ENCODE measurements around the gene GALNT9. TPM values are rescaled to one million over a fixed set of nuclear protein-coding genes. Genes with fewer than 3 reads are reported as not detected.
A peak's percentile ranks its signal among the peaks of the same experiment; 100 is the strongest.

Gene GALNT9
- total and polyA plus RNA-seq, 7 experiments from 2014 or later: not detected

GRCh38 chr12:132146772-132147422 is 182.5 kb downstream of the GALNT9 start:
- peak overlapping the region in 4 of 10 donors; percentile 17 to 90 (median 90) for H3K4me3 Mint-ChIP-seq
- Histone ChIP-seq H3K27ac (ENCODE audit: low read depth, low read length) (no peak overlapping the region), H3K4me1 (ENCODE audit: control insufficient read depth in 2 of 2, insufficient read depth in 2 of 2, low read length in 2 of 2) (peaks cover 21 to 23% of the 10 kb centered on the region in 2 donors), H3K36me3 (ENCODE audit: control insufficient read depth in 2 of 3, insufficient read depth in 3 of 3, low read length in 3 of 3) (peaks cover 0 to 57% (median 0%) of the 10 kb centered on the region in 3 experiments), H3K9me3 (ENCODE audit: control insufficient read depth in 2 of 3, low read length in 3 of 3) (no peaks in the 10 kb centered on the region), H3K4me3 (ENCODE audit: low read length) (no peak overlapping the region), H3K27me3 (ENCODE audit: control insufficient read depth in 2 of 2, insufficient read depth in 2 of 2, low read length in 2 of 2) (no peaks in the 10 kb centered on the region)
- ChIA-PET POLR2A (no interaction called here), CTCF (interaction anchor here (0.6 kb wide), 1 partner anchor 14 kb away, joined by 3 read pairs; no protein-coding TSS in a partner anchor)
- intact Hi-C loops (cut with micrococcal nuclease): no loop called here
- H3K27ac Mint-ChIP-seq: peak overlapping the region in 4 of 9 donors; percentile 12 to 90 (median 62)
- peaks cover 0 to 4% (median 0%) of the 10 kb centered on the region in 11 donors for H3K9me3 Mint-ChIP-seq
- DNase-seq (no peak), ATAC-seq (no peak)
- peaks cover 0 to 2% (median 0%) of the 10 kb centered on the region in 5 donors for H3K27me3 Mint-ChIP-seq
- peaks cover 21 to 38% (median 29%) of the 10 kb centered on the region in 7 donors for H3K4me1 Mint-ChIP-seq
- peaks cover 0 to 6% (median 0%) of the 10 kb centered on the region in 5 donors for H3K36me3 Mint-ChIP-seq

Other genes with a start within 250 kb of the GALNT9 start
- 10 to 100 TPM; 33.2 to 54.8 (median 50.6) TPM for gene DDX51, start 185.3 kb downstream of the GALNT9 start, total RNA-seq
- gene DDX51, start 185.3 kb downstream of the GALNT9 start, polyA plus RNA-seq: 10 to 100 TPM in 1 of 2 donors, 1 to 10 TPM in 1; 8.8 to 15.6 TPM
- 10 to 100 TPM; 19.3 to 27.1 (median 21.1) TPM for gene NOC4L, start 185.1 kb downstream of the GALNT9 start, total RNA-seq
- gene NOC4L, start 185.1 kb downstream of the GALNT9 start, polyA plus RNA-seq: 10 to 100 TPM; 16.9 to 29.0 TPM
- 100 to 1,000 TPM in 2 of 5 experiments, 10 to 100 TPM in 3; 56.3 to 105 (median 93.0) TPM for gene FBRSL1, start 160.6 kb upstream of the GALNT9 start, total RNA-seq
- gene FBRSL1, start 160.6 kb upstream of the GALNT9 start, polyA plus RNA-seq: under 1 TPM; 0.77 to 0.92 TPM

Data from naive thymus-derived CD4-positive, alpha-beta T cell (primary cell).